Measurements from ENCODE around the gene CAP1.

DNA sequence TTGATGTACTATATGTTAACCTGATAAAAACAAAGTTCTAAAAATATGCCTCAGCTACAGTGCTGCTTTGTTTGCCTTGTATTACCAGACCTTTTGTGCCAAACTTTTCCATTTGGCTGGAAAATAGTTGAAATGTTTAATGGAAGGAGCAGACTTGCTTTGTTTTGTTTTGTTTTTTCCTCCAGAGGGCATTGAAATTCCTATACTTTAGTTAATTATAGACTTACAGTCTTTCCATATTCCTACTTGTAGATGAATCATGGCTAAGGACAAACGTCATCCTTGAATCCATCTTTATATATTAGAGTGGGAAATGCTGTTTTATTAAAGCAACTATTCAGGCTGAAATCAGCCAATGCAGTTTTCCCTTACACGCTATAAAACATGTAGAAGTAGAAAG is 6.7 kb downstream of the CAP1 start:
- TF ChIP-seq, protein P1, sequence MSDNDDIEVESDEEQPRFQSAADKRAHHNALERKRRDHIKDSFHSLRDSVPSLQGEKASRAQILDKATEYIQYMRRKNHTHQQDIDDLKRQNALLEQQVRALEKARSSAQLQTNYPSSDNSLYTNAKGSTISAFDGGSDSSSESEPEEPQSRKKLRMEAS (IDR thresholded peaks at IDR 0.05) = no peak
- no peak for TF ChIP-seq EGR1 (IDR thresholded peaks at IDR 0.05)
- no peak for TF ChIP-seq ZBTB7A (IDR thresholded peaks at IDR 0.05; ENCODE audit: low read depth)
- TF ChIP-seq TAF1 (IDR thresholded peaks at IDR 0.05; ENCODE audit: low read depth) = no peak

Measured in Ishikawa (cell line).